HepG2 (cell line): Measurements from ENCODE around the gene PIGZ. TPM values are rescaled to one million over a fixed set of nuclear protein-coding genes. Genes with fewer than 3 reads are reported as not detected.
A peak's percentile ranks its signal among the peaks of the same experiment; 100 is the strongest.

Source experiments
- ATAC-seq: fragments of 200-7000 bp; cut with Tn5 transposase; 3 replicates; pipeline ENCODE4 v1.9.1; 2020; ENCODE audit warnings: mild to moderate bottlenecking, moderate library complexity
- BruUV-seq: library from RNA; stranded (reverse); fragments of 400-500 nt; replicated peaks from 2 replicates; lab custom pipeline; 2021; lab: Mats Ljungman, UMichigan
- CTCF ChIA-PET: fragments of 300-600 bp; formaldehyde crosslinking; extraction: SDS; loops from one replicate; lab custom pipeline; 2021; ENCODE audit warnings: low total read pairs, inconsistent platforms, low intra/inter-chr PET ratio; lab: Yijun Ruan, JAX
- POLR2A ChIA-PET: fragments of 350-600 bp; sonication (Branson Sonifier 250); formaldehyde crosslinking; loops from one replicate; lab custom pipeline; 2020; ENCODE audit warnings: antibody characterized with exemption, inconsistent platforms; lab: Yijun Ruan, JAX
- DNase-seq: peaks from one replicate; pipeline ENCODE4 v3.0.0-alpha.2; 2015; ENCODE audit warnings: low spot score
- FAIRE-seq: peaks from 3 replicates; lab custom pipeline; 2011; peaks lifted over from hg19 to GRCh38; lab: Jason Lieb, UNC
- H2AFZ ChIP-seq: one replicate; pipeline ENCODE4 v1.6.1; 2011; ENCODE audit warnings: low read length, inconsistent platforms
- H3K27ac ChIP-seq: fragments of 300-600 bp; 3 replicates; pipeline ENCODE4 v1.8.0; 2011; ENCODE audit warnings: mixed run types, mild to moderate bottlenecking, mixed read lengths, low read length, inconsistent platforms; ENCODE audit not compliant: insufficient read depth; ENCODE audit errors: extremely low read length
- H3K27me3 ChIP-seq, 2 experiments: fragments of 200-600 bp in 1 of 2; 2 replicates in 1 of 2; 3 replicates in 1 of 2; pipeline versions ENCODE4 v1.6.0 to v1.8.0; 2011; ENCODE audit warnings: low read length in 2 of 2, mild to moderate bottlenecking in 2 of 2, moderate library complexity in 2 of 2, inconsistent platforms in 1 of 2; ENCODE audit not compliant: insufficient read depth in 2 of 2, control insufficient read depth in 1 of 2
- H3K36me3 ChIP-seq, 2 experiments: fragments of 200-600 bp in 1 of 2; replicated peaks in 1 of 2; 2 replicates in 1 of 2; 3 replicates in 1 of 2; pipeline versions ENCODE4 v1.5.1 to v1.8.0; 2011; ENCODE audit warnings: low read length in 2 of 2, inconsistent platforms in 1 of 2; ENCODE audit not compliant: insufficient read depth in 2 of 2, control insufficient read depth in 1 of 2
- H3K4me1 ChIP-seq: 2 replicates; pipeline ENCODE4 v1.5.1; 2012; ENCODE audit warnings: low read length, inconsistent platforms; ENCODE audit not compliant: insufficient read depth
- H3K4me2 ChIP-seq: 2 replicates; pipeline ENCODE4 v1.6.0; 2011; ENCODE audit warnings: low read depth, low read length, inconsistent platforms
- H3K4me3 ChIP-seq, 3 experiments: fragments of 200-600 bp in 1 of 3; sonication (generic), shearing (Covaris generic) in 1 of 3; replicated peaks in 1 of 3; 2 replicates each; pipeline ENCODE4 v1.5.1; 2011 to 2016; ENCODE audit warnings: low read length in 3 of 3, inconsistent platforms in 2 of 3, low read depth in 2 of 3, mild to moderate bottlenecking in 2 of 3, control low read depth in 1 of 3, mixed read lengths in 1 of 3; ENCODE audit not compliant: insufficient read depth in 1 of 3
- H3K79me2 ChIP-seq: one replicate; pipeline ENCODE4 v1.6.1; 2011; ENCODE audit warnings: low read length, inconsistent platforms; ENCODE audit not compliant: insufficient read depth
- H3K9ac ChIP-seq: 2 replicates; pipeline ENCODE4 v1.6.0; 2011; ENCODE audit warnings: mild to moderate bottlenecking, low read depth, low read length, inconsistent platforms; ENCODE audit not compliant: insufficient read depth
- H3K9me3 ChIP-seq: 2 replicates; pipeline ENCODE4 v1.5.1; 2012; ENCODE audit warnings: mild to moderate bottlenecking, low read length
- H4K20me1 ChIP-seq: 2 replicates; pipeline ENCODE4 v1.6.0; 2011; ENCODE audit warnings: inconsistent platforms, mild to moderate bottlenecking, low read length, moderate library complexity; ENCODE audit not compliant: insufficient read depth
- CEBPB ChIP-seq: IDR thresholded peaks from 2 replicates; pipeline ENCODE4 v1.6.1; 2011; ENCODE audit warnings: low read depth, low read length, improper control_type of control experiment, borderline replicate concordance
- HNRNPL ChIP-seq: fragments of 200-400 bp; formaldehyde crosslinking; IDR thresholded peaks from 2 replicates; pipeline ENCODE4 v1.6.1; 2017; ENCODE audit warnings: mild to moderate bottlenecking, low read depth, low read length
- SMAD1 ChIP-seq: sonication (generic); formaldehyde crosslinking; IDR thresholded peaks from 2 replicates; pipeline ENCODE4 v1.4.0; 2020; ENCODE audit warnings: missing genetic modification reagents, low read depth, mild to moderate bottlenecking, borderline replicate concordance
- TEAD3 ChIP-seq: optimal IDR thresholded peaks from 2 replicates; pipeline ENCODE3; 2016; ENCODE audit warnings: borderline replicate concordance
- ZBTB33 ChIP-seq: sonication (generic); formaldehyde crosslinking; IDR thresholded peaks from 2 replicates; pipeline ENCODE4 v1.4.0; 2020; ENCODE audit warnings: missing genetic modification reagents
- ZMYM3 ChIP-seq: sonication (generic); formaldehyde crosslinking; IDR thresholded peaks from 2 replicates; pipeline ENCODE4 v1.5.1; 2020; ENCODE audit warnings: mild to moderate bottlenecking, missing genetic modification reagents
- ZNF3 ChIP-seq: IDR thresholded peaks from 2 replicates; pipeline ENCODE4 v1.7.0; 2017; ENCODE audit warnings: inconsistent platforms
- ZNF781 ChIP-seq: sonication (generic); formaldehyde crosslinking; IDR thresholded peaks from 2 replicates; pipeline ENCODE4 v1.5.1; 2020; ENCODE audit warnings: borderline replicate concordance, mild to moderate bottlenecking, missing genetic modification reagents; ENCODE audit errors: not compliant biosample characterization
- WGBS: methylation state at CpG from one replicate; pipeline ENCODE4 v1.1.6; 2017; ENCODE audit warnings: low lambda C conversion rate; 5-methylcytosine and 5-hydroxymethylcytosine counted together
- in situ Hi-C: cut with HindIII; loops from 2 replicates; pipeline ENCODE4 v1.10.0; 2017; ENCODE audit warnings: low pct_unique_long_range_greater_than_20kb; ENCODE audit not compliant: extremely low pct_ligation_motif_present
- intact Hi-C: fragments of 100-400 bp; cut with micrococcal nuclease; formaldehyde crosslinking; loops from one replicate; pipeline ENCODE4 v1.10.0; 2022; ENCODE audit not compliant: unreplicated experiment
- polyA plus RNA-seq, 8 experiments: library from polyadenylated mRNA; depleted of rRNA in 3 of 8; stranded (reverse) in 7 of 8; unstranded in 1 of 8; fragments of >200 nt; fragmentation: Illumina TruSeq in 4 of 8; extraction: Trizol in 4 of 8; gene quantifications; 2 replicates each; pipeline versions ENCODE4 v1.2.1 to v1.2.3, GENCODE V29; 2011 to 2016; ENCODE audit warnings: low read depth in 4 of 8, missing spikeins in 1 of 8, mixed read lengths in 1 of 8; ENCODE audit not compliant: insufficient read depth in 1 of 8
- total RNA-seq, 5 experiments: library from RNA; depleted of rRNA; stranded (reverse); fragments of >200 nt; fragmentation: Illumina TruSeq; extraction: Trizol; gene quantifications; 2 replicates each; pipeline ENCODE4 v1.2.3, GENCODE V29; 2016; ENCODE audit warnings: low read depth in 1 of 5
- TF ChIP-seq, protein P1 (sequence below): sonication (generic); formaldehyde crosslinking; IDR thresholded peaks from 2 replicates; pipeline ENCODE4 v1.5.1; 2020; ENCODE audit warnings: mild to moderate bottlenecking, moderate library complexity, missing genetic modification reagents

Gene PIGZ
- total and polyA plus RNA-seq, 2 of the 13 experiments (the other 11 are each of a cell fraction or from before 2014, with no cell fraction given) = 4.7 to 60.5 TPM

GRCh38 chr3:196985954-196986885 lies 17.6 kb upstream of the PIGZ start:
- Histone ChIP-seq H3K36me3 (no peaks in the 10 kb centered on the region), H3K9ac (no peak overlapping the region), H3K4me2 (peak overlapping the region; percentile 87), H3K9me3 (peaks cover 10% of the 10 kb centered on the region; the same call in 1 of the 2 replicates), H3K27me3 (no peaks in the 10 kb centered on the region)
- no TSS peak for BruUV-seq
- POLR2A ChIA-PET = no interaction called here
- TF ChIP-seq CEBPB (peak; percentile 48; the same call in 1 of the 2 replicates), ZNF3 (CRISPR knock-in tag) (peak; percentile 85), SMAD1 (CRISPR knock-in tag) (no peak), TEAD3 (peak; percentile 90), ZMYM3 (CRISPR knock-in tag) (peak; percentile 36; the same call in 1 of the 2 replicates), HNRNPL (no peak), ZBTB33 (CRISPR knock-in tag) (peak; percentile 69), ZNF781 (CRISPR knock-in tag) (no peak)
- TF ChIP-seq, protein P1, sequence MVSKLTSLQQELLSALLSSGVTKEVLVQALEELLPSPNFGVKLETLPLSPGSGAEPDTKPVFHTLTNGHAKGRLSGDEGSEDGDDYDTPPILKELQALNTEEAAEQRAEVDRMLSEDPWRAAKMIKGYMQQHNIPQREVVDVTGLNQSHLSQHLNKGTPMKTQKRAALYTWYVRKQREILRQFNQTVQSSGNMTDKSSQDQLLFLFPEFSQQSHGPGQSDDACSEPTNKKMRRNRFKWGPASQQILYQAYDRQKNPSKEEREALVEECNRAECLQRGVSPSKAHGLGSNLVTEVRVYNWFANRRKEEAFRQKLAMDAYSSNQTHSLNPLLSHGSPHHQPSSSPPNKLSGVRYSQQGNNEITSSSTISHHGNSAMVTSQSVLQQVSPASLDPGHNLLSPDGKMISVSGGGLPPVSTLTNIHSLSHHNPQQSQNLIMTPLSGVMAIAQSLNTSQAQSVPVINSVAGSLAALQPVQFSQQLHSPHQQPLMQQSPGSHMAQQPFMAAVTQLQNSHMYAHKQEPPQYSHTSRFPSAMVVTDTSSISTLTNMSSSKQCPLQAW (CRISPR knock-in tag) = no peak
- TF ChIP-seq, all 625 proteins: peak for 5
- 76% methylated on average over 9 of the region's 9 CpGs for WGBS
- ATAC-seq = no peak
- H3K4me1 ChIP-seq = peaks cover 74% of the 10 kb centered on the region
- no peak overlapping the region for H2AFZ ChIP-seq
- in situ Hi-C loops = loop anchor here (25.0 kb wide), 1 partner anchor 526 kb away; no protein-coding TSS in a partner anchor
- FAIRE-seq = peak; percentile 12
- intact Hi-C loops = no loop called here
- peak overlapping the region; percentile 26 for H3K27ac ChIP-seq
- no peaks in the 10 kb centered on the region for H3K79me2 ChIP-seq
- peak overlapping the region in 1 of 3 experiments; percentile 50; a peak in 1 of 6 replicates for H3K4me3 ChIP-seq
- no peaks in the 10 kb centered on the region for H4K20me1 ChIP-seq
- CTCF ChIA-PET = no interaction called here
- peak; percentile 63 for DNase-seq
